Astrocyte of the hippocampus (primary cell): ENCODE data around the gene UNC5B.

Experiments
- DNase-seq: peaks from one replicate; pipeline ENCODE4 v3.0.0; 2011; ENCODE audit warnings: low read depth, low spot score

Gene UNC5B

DNA sequence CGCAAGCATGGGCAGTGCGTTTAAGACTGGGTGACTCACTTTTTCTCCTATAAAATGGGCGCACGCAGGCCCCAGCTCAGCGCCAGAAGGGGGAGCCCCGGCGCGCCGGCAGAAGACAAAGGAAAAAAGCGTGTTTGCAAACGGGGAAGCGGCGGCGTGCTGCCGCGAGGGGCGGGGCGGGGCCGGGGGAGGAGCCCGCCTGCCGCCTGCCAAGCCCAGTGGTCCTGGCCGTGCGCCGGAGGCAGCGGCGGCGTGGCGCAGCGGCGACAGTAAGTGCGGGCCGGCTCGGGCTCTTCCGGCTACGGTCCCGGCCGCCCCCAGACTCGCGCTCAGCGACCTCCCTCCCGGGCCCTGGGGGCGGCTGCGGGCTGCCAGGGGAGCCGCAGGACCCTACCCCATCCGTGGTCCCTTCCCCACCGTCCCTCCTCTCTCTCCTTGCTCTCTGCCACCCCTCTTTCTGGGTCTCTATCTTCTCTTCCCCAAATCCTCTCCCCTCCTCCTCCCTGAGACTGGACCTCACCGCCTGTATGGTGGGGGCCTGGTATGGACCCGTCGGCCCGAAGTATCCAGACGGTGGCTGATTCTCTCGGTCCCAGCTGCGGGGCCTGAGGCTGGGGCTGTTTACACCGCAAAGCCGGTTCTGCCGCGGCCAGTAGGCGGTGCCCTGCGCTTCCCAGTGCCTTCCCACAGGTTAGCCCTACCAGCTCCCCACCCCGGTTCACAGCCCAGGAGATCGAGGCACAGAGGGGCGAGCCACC lies 106.9 kb downstream of the UNC5B start, which contains the start of gene SLC29A3:
SLC29A3 (plus strand) TSS at position 218 of the 758 bp plus-strand sequence; CDS start at position 269, 51 bp downstream.
- DNase-seq: peak; percentile 91

DNA sequence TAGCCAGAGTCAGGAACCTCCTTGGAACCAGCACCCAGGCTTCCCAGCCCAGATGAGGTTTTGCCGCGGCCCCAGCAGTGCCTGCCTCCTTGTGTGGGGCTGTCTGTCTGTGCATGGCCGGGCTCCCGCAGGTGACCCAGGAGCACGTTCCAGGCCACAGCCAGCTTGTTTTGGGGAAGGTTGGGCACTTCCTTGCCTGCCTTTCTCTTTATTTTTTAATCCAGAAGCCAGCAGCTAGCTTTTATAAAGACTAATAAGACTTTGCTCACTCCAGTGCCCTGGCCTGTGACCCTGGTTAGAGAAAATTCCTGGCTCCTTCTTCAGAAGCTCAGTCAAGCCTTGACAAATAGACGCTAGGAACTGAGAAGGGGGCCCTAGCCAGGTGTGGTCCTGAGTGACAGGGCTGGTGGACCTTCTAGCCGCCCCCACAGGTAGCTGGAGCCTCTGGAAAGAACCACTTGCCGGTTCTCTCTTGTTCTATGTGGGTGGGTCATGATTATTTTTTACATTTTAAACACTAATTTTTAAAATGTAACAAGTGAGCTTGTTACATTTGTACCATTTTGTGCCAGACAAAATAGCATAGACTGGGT lies 107.5 kb downstream of the UNC5B start:
- no peak for DNase-seq

DNA sequence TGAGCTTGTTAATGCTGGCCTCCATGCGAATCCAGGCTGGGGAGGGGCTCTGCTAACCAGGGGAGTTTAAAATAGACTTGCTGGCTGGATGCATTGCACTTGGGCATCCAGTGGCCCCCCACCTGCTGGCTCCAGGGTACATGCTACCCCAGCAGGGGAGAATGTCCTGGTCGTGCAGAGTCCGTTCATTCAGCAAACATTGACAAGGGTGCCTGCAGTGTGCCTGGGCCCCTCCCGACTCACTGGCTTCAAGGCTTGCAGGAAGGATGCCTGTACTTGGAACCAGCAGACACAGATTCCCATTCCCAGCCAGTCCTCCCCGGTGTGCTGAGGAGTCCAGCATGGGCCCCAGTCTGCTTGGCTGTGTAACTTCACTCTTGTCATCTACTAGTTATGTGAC lies 108.2 kb downstream of the UNC5B start:
- no peak for DNase-seq

DNA sequence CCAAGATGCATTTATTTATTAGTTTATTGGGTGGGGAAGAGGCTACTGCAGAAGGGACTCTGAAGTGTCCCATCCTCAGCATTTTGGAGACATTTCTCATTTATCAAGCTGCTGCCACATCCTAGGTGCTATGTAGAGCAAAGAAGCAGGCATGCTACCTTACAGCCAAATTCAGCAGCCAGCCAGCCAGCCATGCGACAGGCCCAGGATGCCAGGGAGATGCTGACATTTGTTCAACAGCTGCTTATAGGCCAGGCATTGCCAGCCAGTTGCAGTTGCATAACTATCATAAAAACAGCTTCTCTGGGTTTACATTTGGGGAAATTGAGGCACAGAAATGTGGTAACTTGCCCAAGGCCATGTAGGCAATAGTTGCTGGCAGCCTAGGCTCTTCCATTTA lies 109.0 kb downstream of the UNC5B start:
- DNase-seq: no peak

DNA sequence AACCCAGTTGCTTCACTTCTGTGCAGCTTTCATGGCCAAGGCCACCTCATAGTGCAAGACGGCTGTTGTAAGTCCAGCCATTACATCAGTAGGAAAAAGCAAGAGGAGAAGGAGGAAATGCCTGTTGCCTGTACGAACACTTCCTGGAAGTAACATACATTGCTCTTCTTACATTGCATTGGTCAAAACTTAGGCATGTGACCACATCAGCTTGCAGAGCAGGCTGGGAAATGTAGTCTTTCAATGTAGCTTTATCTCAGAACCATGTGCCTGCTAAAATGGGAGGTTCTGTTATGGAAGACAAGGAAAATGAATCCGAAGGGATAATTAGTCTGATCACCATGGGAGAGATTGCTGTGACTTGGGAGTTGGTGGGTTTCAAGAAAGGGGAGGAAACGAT lies 111.0 kb downstream of the UNC5B start:
- no peak for DNase-seq

DNA sequence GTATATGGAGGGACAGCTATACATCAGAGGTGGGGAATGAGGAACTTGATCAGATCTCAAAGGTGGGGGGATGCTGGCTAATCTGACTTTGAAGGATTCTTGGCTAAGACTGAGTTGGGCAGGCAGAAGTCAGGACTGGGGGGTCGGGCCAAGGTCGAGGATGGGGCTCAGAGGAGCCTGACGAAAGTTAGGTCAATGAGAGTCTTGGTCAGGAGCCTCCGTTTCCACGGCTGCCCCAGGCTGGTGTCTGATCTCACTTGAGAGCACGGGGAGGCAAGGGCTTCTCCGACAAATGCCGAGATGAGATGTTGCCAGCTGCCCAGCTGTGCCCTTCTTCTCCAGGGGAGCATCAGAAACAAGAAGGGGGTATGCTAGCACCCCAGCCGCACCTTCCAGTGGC lies 112.4 kb downstream of the UNC5B start:
- DNase-seq: no peak

DNA sequence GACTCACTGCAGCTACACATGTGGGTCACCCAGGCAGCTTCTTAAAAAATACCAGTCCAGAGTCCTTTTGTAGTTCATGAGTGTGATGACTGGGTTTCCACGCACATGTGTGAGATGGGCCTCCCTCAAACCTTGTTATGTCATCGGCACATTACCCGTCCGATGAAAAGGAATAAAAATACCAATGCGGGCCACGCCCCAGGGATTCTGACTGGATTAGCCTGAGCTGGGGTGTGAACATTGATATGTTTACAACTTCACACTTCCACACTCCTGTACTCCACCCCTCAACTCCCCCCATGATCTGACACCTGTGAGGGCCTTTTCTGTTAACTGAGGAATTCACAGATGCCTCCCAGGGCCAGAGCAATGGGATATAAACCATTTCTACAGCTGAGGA lies 112.9 kb downstream of the UNC5B start:
- DNase-seq: no peak

DNA sequence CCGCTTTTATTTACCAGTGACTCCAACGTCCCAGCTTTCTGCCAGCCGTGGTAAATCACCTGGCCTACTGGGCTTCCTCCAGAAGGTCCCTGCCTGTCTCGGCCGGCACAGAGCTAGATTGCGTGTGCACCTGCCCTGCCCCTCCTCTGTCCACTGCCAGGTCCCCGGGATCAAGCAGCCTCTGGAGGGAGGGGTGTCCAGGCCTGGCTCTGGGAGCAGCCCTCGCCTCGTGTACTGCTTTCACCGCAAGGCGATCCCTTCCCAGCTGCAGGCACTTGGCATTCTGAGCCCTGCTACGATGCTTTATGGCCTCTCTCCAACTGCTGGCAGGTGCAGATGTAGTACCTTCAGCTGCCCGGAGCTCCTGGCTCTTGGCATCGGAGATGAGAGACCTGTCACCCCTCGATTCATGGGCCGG lies 114.1 kb downstream of the UNC5B start:
- DNase-seq: no peak

DNA sequence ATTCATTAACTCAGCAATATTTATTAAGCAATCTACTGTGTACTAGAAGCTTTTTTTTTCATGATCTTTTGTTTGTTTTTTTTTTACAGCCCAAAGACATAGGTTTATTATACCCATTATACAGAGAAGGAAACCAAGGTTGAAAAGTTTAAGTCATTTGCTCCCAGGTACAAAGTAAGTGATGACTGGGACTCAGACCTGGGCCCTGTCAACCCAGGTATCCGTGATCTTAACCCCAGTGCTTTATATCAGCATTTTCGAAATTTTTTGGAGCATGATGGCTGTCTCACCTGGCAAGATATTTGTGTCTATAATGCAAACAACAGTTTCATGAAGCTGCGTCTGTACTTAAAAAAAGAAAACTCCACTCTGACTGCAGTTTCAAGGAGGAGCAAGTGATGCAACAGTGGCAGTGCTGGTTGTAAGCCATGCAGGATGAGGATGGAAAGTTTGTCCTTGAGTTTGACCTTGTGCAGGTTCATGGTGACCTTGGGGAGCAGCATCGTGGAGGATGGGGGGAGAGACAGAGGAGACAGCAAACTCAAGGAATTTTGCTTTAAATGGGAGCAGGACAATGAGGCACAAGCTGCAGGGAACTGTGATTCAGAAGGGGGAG lies 118.5 kb downstream of the UNC5B start:
- no peak for DNase-seq

DNA sequence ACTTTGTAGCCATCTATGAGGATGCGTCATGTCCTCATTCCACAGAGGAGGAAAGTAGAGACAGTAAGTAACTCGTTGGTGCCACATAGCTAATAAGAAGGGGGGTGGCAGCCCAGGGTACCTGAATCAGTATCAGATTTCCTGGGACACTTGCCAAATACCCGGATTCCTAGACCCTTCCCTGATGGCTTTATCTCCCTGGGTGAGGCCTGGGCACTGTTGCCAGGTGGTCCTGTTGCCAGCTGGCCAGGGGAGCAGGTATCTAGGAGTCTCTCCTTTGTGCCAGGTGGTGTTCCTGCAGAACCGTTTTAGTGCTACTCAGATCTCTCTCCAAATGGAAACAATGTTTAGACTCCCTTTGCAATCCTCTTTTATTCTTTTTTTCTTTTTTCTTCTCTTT lies 119.4 kb downstream of the UNC5B start:
- DNase-seq: no peak

DNA sequence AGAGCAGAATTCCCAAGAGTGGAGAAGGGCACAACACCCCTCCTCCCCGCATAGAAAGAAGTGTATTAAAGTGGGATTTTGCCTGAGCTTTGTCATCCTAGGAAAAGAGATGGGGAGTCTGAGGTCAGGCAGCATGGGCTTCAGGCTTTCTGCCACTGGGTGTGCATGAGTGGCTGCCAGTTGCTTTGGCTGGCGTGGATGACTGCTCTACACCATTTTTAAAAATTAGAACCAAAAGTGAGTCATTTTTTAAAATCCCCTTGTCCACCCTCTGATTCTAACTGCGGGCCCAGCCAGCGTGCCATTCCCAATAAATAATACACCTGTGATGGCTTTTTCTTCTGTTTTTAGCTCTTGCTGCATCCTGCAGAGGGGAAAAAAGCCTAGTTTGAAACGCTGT lies 120.1 kb downstream of the UNC5B start:
- no peak for DNase-seq

DNA sequence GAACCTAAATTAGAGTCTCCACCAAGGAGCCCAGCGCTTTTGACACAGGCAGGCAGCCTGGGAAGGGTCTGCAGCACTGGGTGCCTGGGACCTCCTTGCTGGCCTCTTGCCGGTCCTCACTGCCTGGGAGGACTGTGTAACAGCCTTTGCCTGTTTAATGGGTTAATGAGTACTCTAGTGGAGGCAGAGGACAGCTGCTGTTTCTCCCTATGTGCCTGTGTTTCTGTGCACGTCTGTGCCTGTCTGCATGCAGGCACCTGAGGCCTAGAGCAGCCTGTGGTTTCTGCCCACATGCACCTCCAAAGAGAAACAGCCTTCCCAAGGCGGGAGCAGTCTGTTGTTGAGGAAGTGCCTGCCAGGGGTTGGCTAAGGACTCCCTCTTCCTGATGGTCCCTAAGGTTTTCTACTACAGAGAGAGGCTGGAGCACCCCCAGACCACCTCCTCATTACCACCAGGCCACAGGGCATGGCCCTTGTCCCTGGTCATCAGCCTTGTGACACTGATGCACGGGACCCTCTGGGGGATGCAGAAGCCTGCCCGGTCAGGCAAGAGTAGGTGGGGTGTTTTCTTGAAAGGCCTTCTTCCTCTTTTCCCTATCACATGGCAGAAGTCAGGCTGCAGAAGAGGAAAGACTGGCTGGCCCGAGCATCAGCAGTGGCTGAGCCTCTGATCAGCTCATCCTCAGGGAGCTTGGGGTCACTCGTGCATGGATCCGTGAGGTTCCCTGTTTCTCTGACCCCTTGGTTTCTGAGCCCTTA lies 120.9 kb downstream of the UNC5B start:
- DNase-seq: no peak

DNA sequence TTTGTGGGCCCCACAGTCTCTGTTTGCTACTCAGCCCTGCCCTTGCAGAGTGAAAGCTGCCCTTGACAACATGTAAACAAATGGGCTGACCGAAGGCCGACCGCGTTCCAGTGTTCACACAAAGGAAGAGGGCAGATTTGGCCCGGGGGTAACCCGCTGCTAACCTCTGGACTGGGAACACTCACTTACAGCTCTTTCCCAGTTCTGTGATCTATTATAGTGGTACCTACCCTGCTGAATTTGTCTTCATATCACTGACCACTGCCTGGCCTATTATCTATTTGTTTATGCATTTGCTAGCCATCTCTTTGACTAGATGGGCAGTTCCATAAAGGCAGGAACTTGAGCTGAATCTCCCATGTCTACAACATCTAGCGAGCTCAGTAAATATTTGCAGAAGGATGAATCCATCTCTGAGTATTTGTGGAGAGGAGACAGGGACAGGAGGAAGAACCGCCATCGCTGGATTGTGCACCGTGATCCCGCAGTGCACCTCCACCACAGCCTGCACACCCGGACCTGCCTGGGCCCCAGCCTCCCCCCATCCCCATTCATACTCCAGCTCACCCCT lies 121.9 kb downstream of the UNC5B start:
- DNase-seq: no peak

DNA sequence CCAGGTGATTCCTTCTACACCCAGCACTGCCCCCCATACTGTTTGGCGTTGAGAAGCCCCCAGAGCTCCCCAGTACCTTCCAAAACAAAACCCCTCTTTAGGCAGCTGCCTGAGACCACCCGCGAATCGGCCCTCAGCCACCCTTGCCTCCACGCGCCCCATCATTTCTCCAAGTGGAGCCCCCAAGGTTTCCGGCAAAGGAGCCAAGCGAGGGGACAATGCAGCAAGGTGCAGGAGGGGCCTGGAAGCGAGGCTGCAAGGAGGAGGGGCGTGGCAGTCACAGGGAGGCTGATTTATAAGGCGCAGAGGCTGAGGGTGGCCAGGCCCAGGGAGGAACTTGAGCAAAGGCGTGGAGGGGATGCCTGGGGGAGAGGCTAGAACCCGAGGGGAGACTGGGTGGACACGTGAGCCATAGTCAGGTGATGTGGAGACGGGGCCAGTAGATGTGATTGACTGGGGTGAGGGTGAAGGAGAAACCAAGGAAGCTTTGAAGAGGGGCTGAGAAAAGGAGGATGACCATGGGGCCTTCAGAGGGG lies 122.9 kb downstream of the UNC5B start:
- no peak for DNase-seq

DNA sequence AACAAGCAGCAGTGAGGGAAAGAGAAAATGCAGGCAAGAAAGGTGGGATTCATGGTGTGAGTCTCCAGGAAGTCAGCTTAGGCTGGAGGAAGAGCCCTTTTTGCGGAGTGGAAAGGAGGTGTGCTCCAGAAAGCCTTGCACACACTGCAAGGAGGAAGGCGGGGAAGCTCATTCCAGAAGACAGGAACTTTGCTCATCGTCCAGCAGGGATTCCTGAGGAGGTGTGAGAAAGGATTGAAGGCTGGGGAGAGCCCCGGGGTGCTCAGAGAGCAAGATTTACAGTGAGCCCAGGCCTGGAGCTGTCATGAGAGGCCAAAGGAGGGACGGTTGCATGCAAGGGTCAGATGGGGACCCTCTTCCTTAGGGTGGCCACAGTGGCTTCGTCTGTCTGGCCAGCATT lies 124.3 kb downstream of the UNC5B start:
- no peak for DNase-seq

DNA sequence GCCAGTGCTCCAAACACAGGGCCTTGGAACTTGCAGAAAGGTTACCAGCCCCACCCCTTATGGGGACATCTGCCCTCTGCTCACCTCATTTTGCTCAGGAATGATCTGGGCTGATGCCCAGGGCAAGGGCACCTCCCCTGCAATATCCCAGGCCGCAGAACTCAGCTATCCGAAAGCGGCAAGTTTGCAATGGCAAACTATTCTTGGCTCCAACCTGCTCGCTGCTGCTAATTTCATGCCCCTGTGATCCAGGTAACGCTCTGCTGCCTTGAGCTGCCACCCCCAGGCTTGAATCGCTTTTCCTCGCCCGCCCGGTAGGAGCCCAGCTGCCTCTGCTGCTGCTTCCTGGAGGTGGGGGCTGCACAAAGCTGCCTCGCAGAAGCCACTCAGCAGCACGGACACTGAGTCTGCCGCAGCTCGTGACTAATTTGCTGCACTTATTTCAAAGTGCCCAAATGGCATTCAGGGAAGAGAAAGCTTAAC lies 124.9 kb downstream of the UNC5B start:
- DNase-seq: no peak

DNA sequence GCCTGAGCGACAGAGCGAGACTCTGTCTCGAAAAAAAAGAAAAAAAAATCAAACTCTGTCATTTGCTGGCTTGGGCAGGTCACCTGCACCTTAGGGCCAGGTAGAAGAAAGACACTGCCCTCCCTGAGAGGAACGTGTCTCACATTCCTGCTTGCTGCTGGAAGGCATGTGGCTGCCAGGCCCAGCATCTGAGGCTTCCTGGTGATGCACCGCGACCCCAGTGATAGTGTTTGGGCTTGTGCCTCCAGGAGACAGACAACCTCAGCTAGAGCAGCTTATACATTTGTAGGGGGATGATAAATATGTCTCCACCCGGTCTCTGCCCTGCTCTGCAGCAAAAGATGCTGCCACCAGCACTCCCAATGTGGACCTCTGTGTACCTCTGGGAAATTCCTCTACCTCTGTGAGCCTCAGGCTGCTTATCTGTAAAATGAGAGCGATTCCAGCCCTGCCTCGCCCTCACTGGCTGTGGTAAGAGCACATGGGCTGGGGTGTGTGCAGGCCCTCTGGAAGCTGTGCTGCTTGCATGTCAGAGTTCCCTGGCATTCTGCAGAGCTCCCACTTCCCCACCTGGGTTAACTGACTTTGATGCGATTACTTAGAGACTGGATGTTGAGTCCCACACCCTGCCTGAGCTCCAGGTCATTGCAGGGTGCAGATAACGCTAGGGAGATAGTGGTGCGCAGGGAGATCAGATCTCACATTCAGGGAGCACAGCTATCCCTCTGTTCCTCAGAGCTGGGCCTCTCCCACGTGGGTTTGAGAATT lies 126.5 kb downstream of the UNC5B start:
- no peak for DNase-seq

DNA sequence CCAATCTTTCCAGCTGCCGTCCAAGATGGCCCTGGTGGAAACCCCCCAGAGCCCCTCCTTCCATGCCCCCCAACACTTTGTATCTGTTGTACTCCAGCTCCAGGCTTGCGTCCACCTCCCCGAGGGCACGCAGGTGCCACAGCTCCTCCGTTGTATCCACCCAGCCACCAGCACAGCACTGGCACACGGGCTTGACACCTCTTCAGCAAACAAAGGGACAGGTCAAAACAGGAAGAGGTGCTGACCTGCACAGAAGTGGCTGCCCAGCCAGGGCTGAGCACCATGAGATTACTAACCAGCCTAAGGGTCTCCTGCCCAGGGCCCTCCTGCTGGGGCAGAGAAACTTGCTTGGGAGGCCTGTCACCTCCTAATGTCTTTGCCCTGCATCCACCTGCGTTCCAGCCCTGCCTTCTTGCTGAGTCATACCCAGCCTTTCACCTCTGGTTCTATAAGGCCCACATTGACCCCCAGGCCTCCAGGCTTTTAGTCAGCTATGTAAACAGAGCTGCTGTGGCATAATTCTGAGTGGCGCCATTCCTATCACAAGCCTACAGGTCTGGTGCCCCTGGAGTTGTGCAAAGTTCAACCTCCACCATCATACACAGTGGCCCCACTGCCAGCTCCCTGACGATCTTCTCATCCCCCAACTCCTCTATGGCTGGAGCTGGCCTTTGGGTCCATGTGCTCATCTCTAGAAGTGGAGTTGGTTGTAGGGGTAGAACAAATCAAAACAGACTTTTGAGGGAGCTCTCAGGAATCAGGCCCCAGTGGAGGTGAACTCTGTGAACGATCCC lies 127.6 kb downstream of the UNC5B start:
- no peak for DNase-seq

DNA sequence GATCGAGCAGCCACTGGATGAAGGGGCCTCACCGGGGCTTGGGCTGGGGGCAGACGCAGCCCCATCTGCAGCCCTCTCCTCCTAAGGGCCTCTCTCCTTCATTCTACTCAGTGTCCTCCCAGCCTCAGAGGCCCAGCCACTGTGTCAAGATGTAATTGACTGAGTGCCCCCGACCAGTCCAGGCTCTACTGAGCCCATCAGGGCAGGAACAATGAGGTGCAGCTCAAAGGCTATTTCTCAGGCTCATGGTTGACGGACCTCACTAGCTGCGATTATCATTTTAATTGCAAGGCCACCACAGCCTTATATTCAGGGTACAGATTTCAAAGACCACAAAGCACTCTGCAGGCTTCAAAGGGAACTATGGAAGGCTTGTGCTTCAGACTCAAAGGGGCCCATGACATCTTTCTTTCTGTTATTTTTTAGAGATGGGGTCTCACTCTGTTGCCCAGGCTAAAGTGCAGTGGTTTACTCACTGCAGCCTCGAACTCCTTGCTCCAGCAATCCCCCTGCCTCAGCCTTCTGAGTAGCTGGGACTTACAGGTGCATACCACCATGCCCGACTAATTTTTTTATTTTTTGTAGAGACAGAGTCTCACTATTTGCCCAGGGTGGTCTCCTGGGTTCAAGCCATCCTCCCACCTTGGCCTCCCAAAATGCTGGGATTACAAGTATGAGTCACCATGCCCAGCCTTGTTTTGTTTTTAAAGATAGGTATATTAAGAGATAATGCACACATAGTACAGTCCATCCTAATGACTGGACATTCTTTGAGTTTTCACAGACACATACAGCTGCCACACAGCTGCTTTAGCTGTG lies 130.4 kb downstream of the UNC5B start:
- DNase-seq: no peak
